Measurements from ENCODE around the gene STX7.

DNA sequence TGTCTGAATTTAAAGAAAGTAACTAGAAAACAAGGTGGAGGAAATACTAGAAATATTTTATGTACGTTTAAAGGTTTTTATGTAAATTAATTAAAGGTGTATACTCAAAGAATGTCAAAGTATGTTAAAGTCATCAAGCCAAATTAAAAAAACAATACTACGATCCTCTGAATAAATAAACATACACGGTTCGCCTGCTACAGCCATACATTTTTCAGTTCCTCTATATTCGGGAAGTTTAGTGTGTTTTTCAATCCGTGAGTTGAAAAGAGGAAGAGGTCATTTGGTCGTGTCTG lies 626 bp downstream of the STX7 start:
- TF ChIP-seq CTCF (IDR thresholded peaks at IDR 0.05) (peak in 1 of 7 experiments; percentile 9), POLR2A (IDR thresholded peaks at IDR 0.05) (no peak)
